WERI-Rb-1 (cell line): Measurements from ENCODE around the gene NUP133.
A peak's percentile ranks its signal among the peaks of the same experiment; 100 is the strongest.

Source experiments
- DNase-seq: peaks from one replicate; pipeline ENCODE4 v3.0.0-alpha.2; 2020
- H3K27ac ChIP-seq: fragments of 250-450 bp; sonication (Bioruptor Pico); 2 replicates; pipeline ENCODE4 v1.5.1; 2020; ENCODE audit warnings: mild to moderate bottlenecking, moderate library complexity
- H3K27me3 ChIP-seq: fragments of 250-450 bp; sonication (Bioruptor Pico); 2 replicates; pipeline ENCODE4 v1.5.1; 2021; ENCODE audit warnings: mild to moderate bottlenecking, low read depth, moderate library complexity; ENCODE audit not compliant: insufficient read depth, severe bottlenecking
- H3K36me3 ChIP-seq: fragments of 250-450 bp; sonication (Bioruptor Pico); 2 replicates; pipeline ENCODE4 v1.5.1; 2020; ENCODE audit warnings: mild to moderate bottlenecking, moderate library complexity
- H3K4me3 ChIP-seq: 2 replicates; pipeline ENCODE4 v1.5.1; 2011; ENCODE audit warnings: low read depth, mild to moderate bottlenecking, control low read depth, low read length
- H3K9me3 ChIP-seq: fragments of 250-450 bp; sonication (Bioruptor Pico); 2 replicates; pipeline ENCODE4 v1.5.1; 2021; ENCODE audit warnings: mild to moderate bottlenecking, moderate library complexity; ENCODE audit not compliant: severe bottlenecking
- CTCF ChIP-seq: IDR thresholded peaks from 2 replicates; pipeline ENCODE4 v1.5.1; 2011; ENCODE audit warnings: low read depth, mild to moderate bottlenecking, control low read depth, inconsistent platforms, low read length

NUP133 gene

GRCh38 chr1:229433364-229434004 is 74.7 kb downstream of the NUP133 start:
- DNase-seq = no peak
- Histone ChIP-seq H3K27ac (peak overlapping the region; percentile 88), H3K9me3 (no peaks in the 10 kb centered on the region), H3K4me3 (no peak overlapping the region), H3K36me3 (no peaks in the 10 kb centered on the region), H3K27me3 (no peaks in the 10 kb centered on the region)
- TF ChIP-seq CTCF = no peak

GRCh38 chr1:229432905-229433304 is 75.2 kb downstream of the NUP133 start:
- TF ChIP-seq CTCF = no peak
- Histone ChIP-seq H3K27ac (no peak overlapping the region), H3K36me3 (no peaks in the 10 kb centered on the region), H3K4me3 (no peak overlapping the region), H3K27me3 (no peaks in the 10 kb centered on the region), H3K9me3 (no peaks in the 10 kb centered on the region)
- no peak for DNase-seq

GRCh38 chr1:229432116-229432461 is 76.1 kb downstream of the NUP133 start:
- no peak overlapping the region for H3K4me3 ChIP-seq
- no peak for TF ChIP-seq CTCF

GRCh38 chr1:229431284-229432115 is 76.6 kb downstream of the NUP133 start:
- no peak for TF ChIP-seq CTCF
- no peaks in the 10 kb centered on the region for H3K9me3 ChIP-seq

More at GRCh38 chr1:229432116-229432461, 76.1 kb downstream of the NUP133 start:
- no peak for DNase-seq
- Histone ChIP-seq H3K27ac (no peak overlapping the region), H3K27me3 (no peaks in the 10 kb centered on the region), H3K36me3 (no peaks in the 10 kb centered on the region), H3K9me3 (no peaks in the 10 kb centered on the region)

GRCh38 chr1:229430761-229431283 is 77.3 kb downstream of the NUP133 start:
- H3K27me3 ChIP-seq = no peaks in the 10 kb centered on the region

More at GRCh38 chr1:229431284-229432115, 76.6 kb downstream of the NUP133 start:
- no peak overlapping the region for H3K4me3 ChIP-seq
- H3K27me3 ChIP-seq = no peaks in the 10 kb centered on the region
- no peak overlapping the region for H3K27ac ChIP-seq
- H3K36me3 ChIP-seq = no peaks in the 10 kb centered on the region
- DNase-seq = no peak

More at GRCh38 chr1:229430761-229431283, 77.3 kb downstream of the NUP133 start:
- no peak for DNase-seq
- Histone ChIP-seq H3K36me3 (no peaks in the 10 kb centered on the region), H3K4me3 (no peak overlapping the region), H3K9me3 (no peaks in the 10 kb centered on the region), H3K27ac (no peak overlapping the region)
- TF ChIP-seq CTCF = no peak
